Colonic mucosa (tissue), 4 donors: ENCODE results near the gene EEF2K. TPM values are rescaled to one million over a fixed set of nuclear protein-coding genes. Genes with fewer than 3 reads are reported as not detected.

ENCODE experiments used
- DNase-seq: peaks from one replicate; pipeline ENCODE4 v3.0.0-alpha.2; 2020
- H3K27ac ChIP-seq: fragments of 200-600 bp; one replicate; pipeline ENCODE4 v1.8.0; 2021
- H3K27me3 ChIP-seq: fragments of 200-600 bp; one replicate; pipeline ENCODE4 v1.8.0; 2021
- H3K36me3 ChIP-seq: fragments of 200-600 bp; one replicate; pipeline ENCODE4 v1.8.0; 2021
- H3K4me1 ChIP-seq: fragments of 200-600 bp; one replicate; pipeline ENCODE4 v1.8.0; 2021; ENCODE audit warnings: mild to moderate bottlenecking
- H3K4me3 ChIP-seq: fragments of 200-600 bp; one replicate; pipeline ENCODE4 v1.8.0; 2021
- H3K9ac ChIP-seq, 2 donors: one replicate each; pipeline ENCODE4 v1.7.0; 2013; ENCODE audit warnings: control low read depth in 2 of 2, low read depth in 2 of 2, low read length in 2 of 2
- H3K9me3 ChIP-seq: fragments of 200-600 bp; one replicate; pipeline ENCODE4 v1.8.0; 2021
- CTCF ChIP-seq: fragments of 200-600 bp; IDR thresholded peaks from one replicate; pipeline ENCODE4 v1.8.0; 2022; ENCODE audit warnings: antibody characterized with exemption, mild to moderate bottlenecking
- intact Hi-C: fragments of 100-400 bp; cut with DNase I; formaldehyde crosslinking; loops from one replicate; pipeline ENCODE4 v1.14.1; 2022
- total RNA-seq, 2 donors: library from RNA; stranded (reverse); fragmentation: NEBNext Ultra II Directional in 1 of 2; extraction: Animal tissue kit (Norgen Biotek cat#: 25700) in 1 of 2; gene quantifications; one replicate each; pipeline ENCODE4 v1.2.1, GENCODE V29; 2021
- donor health status: healthy.
- donor health status: DM: no; HTN: no; CAD: no.
- donor health status: DM: no; HTN: no; CAD: no.

Gene EEF2K
- total RNA-seq, 2 donors from 2014 or later: 25.8 to 53.4 TPM

- no peak for TF ChIP-seq CTCF
- Histone ChIP-seq H3K36me3 (no peaks in the 10 kb centered on the region), H3K27me3 (no peaks in the 10 kb centered on the region), H3K27ac (no peak overlapping the region), H3K4me3 (no peak overlapping the region), H3K4me1 (no peaks in the 10 kb centered on the region), H3K9me3 (no peaks in the 10 kb centered on the region), H3K9ac (no peak overlapping the region)
- intact Hi-C loops: loop anchor here (10.0 kb wide), 1 partner anchor 286 kb away; the partner anchor contains the start of genes MOSMO and PDZD9
- no peak for DNase-seq
Measured at GRCh38 chr16:22291020-22291419, 84.9 kb downstream of the EEF2K start.

GRCh38 chr16:22291860-22292318, 85.8 kb downstream of the EEF2K start:
- no peaks in the 10 kb centered on the region for H3K9me3 ChIP-seq
- H3K4me1 ChIP-seq: no peaks in the 10 kb centered on the region
- H3K9ac ChIP-seq: no peak overlapping the region
- no peak overlapping the region for H3K27ac ChIP-seq
- DNase-seq: no peak
- H3K27me3 ChIP-seq: no peaks in the 10 kb centered on the region
- no peak overlapping the region for H3K4me3 ChIP-seq
- TF ChIP-seq CTCF: no peak
- H3K36me3 ChIP-seq: no peaks in the 10 kb centered on the region
- intact Hi-C loops: loop anchor here (10.0 kb wide), 1 partner anchor 287 kb away; the partner anchor contains the start of genes MOSMO and PDZD9

GRCh38 chr16:22292320-22292719, 86.2 kb downstream of the EEF2K start:
- H3K9me3 ChIP-seq: no peaks in the 10 kb centered on the region
- H3K27me3 ChIP-seq: no peaks in the 10 kb centered on the region
- no peak for DNase-seq
- TF ChIP-seq CTCF: no peak
- H3K27ac ChIP-seq: no peak overlapping the region
- no peaks in the 10 kb centered on the region for H3K36me3 ChIP-seq
- intact Hi-C loops: loop anchor here (10.0 kb wide), 1 partner anchor 288 kb away; the partner anchor contains the start of genes MOSMO and PDZD9
- no peak overlapping the region for H3K9ac ChIP-seq
- H3K4me3 ChIP-seq: no peak overlapping the region
- no peaks in the 10 kb centered on the region for H3K4me1 ChIP-seq

GRCh38 chr16:22293137-22294106, 87.3 kb downstream of the EEF2K start:
- H3K9ac ChIP-seq: no peak overlapping the region
- H3K27me3 ChIP-seq: no peaks in the 10 kb centered on the region
- H3K36me3 ChIP-seq: no peaks in the 10 kb centered on the region
- no peaks in the 10 kb centered on the region for H3K4me1 ChIP-seq
- no peak for TF ChIP-seq CTCF
- no peak for DNase-seq
- H3K9me3 ChIP-seq: no peaks in the 10 kb centered on the region
- no peak overlapping the region for H3K27ac ChIP-seq
- no peak overlapping the region for H3K4me3 ChIP-seq
- intact Hi-C loops: loop anchor here (10.0 kb wide), 1 partner anchor 289 kb away; the partner anchor contains the start of genes MOSMO and PDZD9

- no peak for DNase-seq
- Histone ChIP-seq H3K4me3 (peak overlapping the region; percentile 98), H3K9ac (peak overlapping the region; percentile 52 to 88), H3K27me3 (no peaks in the 10 kb centered on the region), H3K4me1 (no peaks in the 10 kb centered on the region), H3K36me3 (no peaks in the 10 kb centered on the region), H3K9me3 (no peaks in the 10 kb centered on the region), H3K27ac (no peak overlapping the region)
- intact Hi-C loops: loop anchor here (2.0 to 10.0 kb wide), 3 partner anchors 64 to 292 kb away; partner anchors contain the start of genes MOSMO and PDZD9
- TF ChIP-seq CTCF: no peak
Measured at GRCh38 chr16:22296225-22297113, 90.4 kb downstream of the EEF2K start.
